ENCODE measurements around the gene KRT26. TPM values are rescaled to one million over a fixed set of nuclear protein-coding genes. Genes with fewer than 3 reads are reported as not detected.

KRT26 gene
- total and polyA plus RNA-seq, 10 donors, result not detected

DNA sequence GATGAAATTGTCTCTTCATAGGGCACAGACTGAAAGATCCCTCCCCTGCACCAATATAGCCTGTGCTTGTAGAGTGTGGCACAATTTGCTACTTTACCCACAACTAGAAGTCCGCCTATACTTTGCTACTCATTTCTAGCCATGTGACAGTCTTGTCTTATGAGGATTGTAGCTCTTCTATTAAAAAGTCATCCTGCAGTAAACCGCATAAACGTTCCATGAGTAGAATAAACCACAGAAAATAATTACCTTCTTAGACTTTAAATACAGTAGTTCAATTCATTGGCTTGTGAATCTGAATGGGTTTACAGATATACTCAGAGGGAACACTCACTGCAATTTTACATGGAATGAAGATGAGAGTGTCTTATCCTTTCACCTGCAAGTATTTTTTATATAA is 6.0 kb upstream of the KRT26 start:
- no peak for DNase-seq
- Histone ChIP-seq H3K27me3 (replicated peaks in 1 of 7) (peaks cover 0 to 73% (median 9%) of the 10 kb centered on the region in 7 donors), H3K4me3 (no peak overlapping the region), H3K9me3 (no peaks in the 10 kb centered on the region), H3K36me3 (no peaks in the 10 kb centered on the region), H3K27ac (no peak overlapping the region), H3K4me1 (peaks cover 0 to 8% (median 0%) of the 10 kb centered on the region in 6 donors)
- 85 to 93% (median 90%) methylated on average over 3 of the region's 3 CpGs for WGBS, 5 donors
- TF ChIP-seq, protein P1, sequence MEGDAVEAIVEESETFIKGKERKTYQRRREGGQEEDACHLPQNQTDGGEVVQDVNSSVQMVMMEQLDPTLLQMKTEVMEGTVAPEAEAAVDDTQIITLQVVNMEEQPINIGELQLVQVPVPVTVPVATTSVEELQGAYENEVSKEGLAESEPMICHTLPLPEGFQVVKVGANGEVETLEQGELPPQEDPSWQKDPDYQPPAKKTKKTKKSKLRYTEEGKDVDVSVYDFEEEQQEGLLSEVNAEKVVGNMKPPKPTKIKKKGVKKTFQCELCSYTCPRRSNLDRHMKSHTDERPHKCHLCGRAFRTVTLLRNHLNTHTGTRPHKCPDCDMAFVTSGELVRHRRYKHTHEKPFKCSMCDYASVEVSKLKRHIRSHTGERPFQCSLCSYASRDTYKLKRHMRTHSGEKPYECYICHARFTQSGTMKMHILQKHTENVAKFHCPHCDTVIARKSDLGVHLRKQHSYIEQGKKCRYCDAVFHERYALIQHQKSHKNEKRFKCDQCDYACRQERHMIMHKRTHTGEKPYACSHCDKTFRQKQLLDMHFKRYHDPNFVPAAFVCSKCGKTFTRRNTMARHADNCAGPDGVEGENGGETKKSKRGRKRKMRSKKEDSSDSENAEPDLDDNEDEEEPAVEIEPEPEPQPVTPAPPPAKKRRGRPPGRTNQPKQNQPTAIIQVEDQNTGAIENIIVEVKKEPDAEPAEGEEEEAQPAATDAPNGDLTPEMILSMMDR (IDR thresholded peaks at IDR 0.05 in 8 of 11, conservative IDR thresholded peaks at IDR 0.05 in 3 of 11), result no peak
- TF ChIP-seq POLR2A (IDR thresholded peaks at IDR 0.05), result no peak
- TF ChIP-seq POLR2AphosphoS5 (IDR thresholded peaks at IDR 0.05), result no peak
- intact Hi-C loops (cut with DNase I; ENCODE audit: low total_unique reads), result no loop called here

DNA sequence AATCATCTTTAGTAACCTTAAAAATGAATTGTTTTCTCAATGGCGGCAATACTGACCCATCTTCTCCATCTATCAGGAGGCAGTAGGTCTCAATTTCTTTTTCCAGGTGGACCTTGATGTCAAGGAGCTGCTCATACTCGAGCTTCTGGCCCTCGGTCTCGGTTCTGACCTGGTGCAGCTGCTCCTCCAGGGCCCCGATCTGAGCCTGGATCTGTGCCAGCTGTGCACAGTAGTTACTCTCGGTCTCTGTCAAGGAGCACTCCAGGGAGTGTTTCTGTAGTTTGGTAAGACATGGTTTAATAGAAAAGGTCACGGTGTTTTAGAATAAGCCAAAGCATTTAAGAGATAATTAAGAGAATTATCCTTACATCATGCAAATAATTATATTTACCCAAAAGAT is 5.5 kb upstream of the KRT26 start:
- peaks cover 0 to 76% (median 12%) of the 10 kb centered on the region in 7 donors for H3K27me3 ChIP-seq (replicated peaks in 1 of 7)
- WGBS, 5 donors, result 75 to 80% (median 76%) methylated on average over 7 of the region's 7 CpGs
- intact Hi-C loops (cut with DNase I; ENCODE audit: low total_unique reads), result no loop called here

GRCh38 chr17:40775945-40776344 is 3.9 kb upstream of the KRT26 start:
- Histone ChIP-seq H3K36me3 (no peaks in the 10 kb centered on the region), H3K4me3 (no peak overlapping the region), H3K9me3 (no peaks in the 10 kb centered on the region), H3K27ac (no peak overlapping the region), H3K27me3 (replicated peaks in 1 of 7) (peaks cover 0 to 72% (median 15%) of the 10 kb centered on the region in 7 donors), H3K4me1 (peaks cover 0 to 8% (median 0%) of the 10 kb centered on the region in 6 donors)
- intact Hi-C loops (cut with DNase I; ENCODE audit: low total_unique reads), result no loop called here
- WGBS, 5 donors, result 69 to 87% (median 80%) methylated on average over 4 of the region's 4 CpGs
- no peak for DNase-seq
- no peak for TF ChIP-seq POLR2A (IDR thresholded peaks at IDR 0.05)
- no peak for TF ChIP-seq POLR2AphosphoS5 (IDR thresholded peaks at IDR 0.05)
- TF ChIP-seq, protein P1 (IDR thresholded peaks at IDR 0.05 in 8 of 11, conservative IDR thresholded peaks at IDR 0.05 in 3 of 11), result no peak

More for the DNA sequence above, 5.5 kb upstream of the KRT26 start:
- no peak overlapping the region for H3K4me3 ChIP-seq
- no peaks in the 10 kb centered on the region for H3K36me3 ChIP-seq
- peaks cover 0 to 8% (median 0%) of the 10 kb centered on the region in 6 donors for H3K4me1 ChIP-seq
- H3K9me3 ChIP-seq, result no peaks in the 10 kb centered on the region
- H3K27ac ChIP-seq, result no peak overlapping the region
- no peak for DNase-seq
- no peak for TF ChIP-seq POLR2A (IDR thresholded peaks at IDR 0.05)
- TF ChIP-seq, protein P1 (IDR thresholded peaks at IDR 0.05 in 8 of 11, conservative IDR thresholded peaks at IDR 0.05 in 3 of 11), result no peak
- no peak for TF ChIP-seq POLR2AphosphoS5 (IDR thresholded peaks at IDR 0.05)

DNA sequence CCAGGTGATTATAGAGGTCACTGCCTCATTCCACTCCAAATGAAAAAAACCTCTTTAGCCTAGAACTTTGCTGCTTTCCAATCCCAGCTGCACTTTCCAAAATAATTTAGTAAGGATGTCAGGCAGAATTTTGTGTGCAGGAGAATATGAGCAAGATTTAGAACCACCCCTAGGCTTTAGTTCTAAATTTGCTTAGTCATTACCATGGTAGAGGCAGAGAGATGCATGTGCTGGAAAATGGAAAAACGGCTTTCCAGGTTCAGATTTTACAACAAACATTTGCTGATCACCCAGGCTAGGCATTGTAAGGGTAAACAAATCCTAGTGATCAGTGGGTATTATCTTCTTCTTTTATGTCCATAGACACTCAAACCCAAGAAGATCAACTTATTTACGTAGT is 6.3 kb downstream of the KRT26 start:
- WGBS, 5 donors, result 78 to 94% (median 80%) methylated on average over 2 of the region's 2 CpGs
- TF ChIP-seq POLR2A (IDR thresholded peaks at IDR 0.05) (no peak), POLR2AphosphoS5 (IDR thresholded peaks at IDR 0.05) (no peak)
- TF ChIP-seq, protein P1 (IDR thresholded peaks at IDR 0.05 in 8 of 11, conservative IDR thresholded peaks at IDR 0.05 in 3 of 11), result no peak
- H3K4me1 ChIP-seq, result no peaks in the 10 kb centered on the region
- no peak overlapping the region for H3K4me3 ChIP-seq
- intact Hi-C loops (cut with DNase I; ENCODE audit: low total_unique reads), result no loop called here
- no peaks in the 10 kb centered on the region for H3K36me3 ChIP-seq
- peaks cover 0 to 24% (median 0%) of the 10 kb centered on the region in 7 donors for H3K27me3 ChIP-seq (replicated peaks in 1 of 7)
- no peak overlapping the region for H3K27ac ChIP-seq
- DNase-seq, result no peak
- H3K9me3 ChIP-seq, result peaks cover 0 to 45% (median 40%) of the 10 kb centered on the region in 8 donors

Data from spleen (tissue), 11 donors.